ENCODE measurements around the gene DIO1.

The DIO1 gene

GRCh38 chr1:53889304-53890298 lies 4.4 kb upstream of the DIO1 start, which contains the start of gene YIPF1:
TSS of gene YIPF1 (minus strand) at chr1:53889797. CDS start at chr1:53888937, 860 bp downstream.
- TF ChIP-seq, protein P1, sequence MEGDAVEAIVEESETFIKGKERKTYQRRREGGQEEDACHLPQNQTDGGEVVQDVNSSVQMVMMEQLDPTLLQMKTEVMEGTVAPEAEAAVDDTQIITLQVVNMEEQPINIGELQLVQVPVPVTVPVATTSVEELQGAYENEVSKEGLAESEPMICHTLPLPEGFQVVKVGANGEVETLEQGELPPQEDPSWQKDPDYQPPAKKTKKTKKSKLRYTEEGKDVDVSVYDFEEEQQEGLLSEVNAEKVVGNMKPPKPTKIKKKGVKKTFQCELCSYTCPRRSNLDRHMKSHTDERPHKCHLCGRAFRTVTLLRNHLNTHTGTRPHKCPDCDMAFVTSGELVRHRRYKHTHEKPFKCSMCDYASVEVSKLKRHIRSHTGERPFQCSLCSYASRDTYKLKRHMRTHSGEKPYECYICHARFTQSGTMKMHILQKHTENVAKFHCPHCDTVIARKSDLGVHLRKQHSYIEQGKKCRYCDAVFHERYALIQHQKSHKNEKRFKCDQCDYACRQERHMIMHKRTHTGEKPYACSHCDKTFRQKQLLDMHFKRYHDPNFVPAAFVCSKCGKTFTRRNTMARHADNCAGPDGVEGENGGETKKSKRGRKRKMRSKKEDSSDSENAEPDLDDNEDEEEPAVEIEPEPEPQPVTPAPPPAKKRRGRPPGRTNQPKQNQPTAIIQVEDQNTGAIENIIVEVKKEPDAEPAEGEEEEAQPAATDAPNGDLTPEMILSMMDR (IDR thresholded peaks at IDR 0.05; ENCODE audit: extremely low read depth, missing control alignments) = no peak
- DNase-seq (ENCODE audit: low spot score) = peak; percentile 87

GRCh38 chr1:53890522-53890941 lies 3.5 kb upstream of the DIO1 start:
- DNase-seq (ENCODE audit: low spot score) = no peak
- TF ChIP-seq, protein P1 (IDR thresholded peaks at IDR 0.05; ENCODE audit: extremely low read depth, missing control alignments) = no peak

DNA sequence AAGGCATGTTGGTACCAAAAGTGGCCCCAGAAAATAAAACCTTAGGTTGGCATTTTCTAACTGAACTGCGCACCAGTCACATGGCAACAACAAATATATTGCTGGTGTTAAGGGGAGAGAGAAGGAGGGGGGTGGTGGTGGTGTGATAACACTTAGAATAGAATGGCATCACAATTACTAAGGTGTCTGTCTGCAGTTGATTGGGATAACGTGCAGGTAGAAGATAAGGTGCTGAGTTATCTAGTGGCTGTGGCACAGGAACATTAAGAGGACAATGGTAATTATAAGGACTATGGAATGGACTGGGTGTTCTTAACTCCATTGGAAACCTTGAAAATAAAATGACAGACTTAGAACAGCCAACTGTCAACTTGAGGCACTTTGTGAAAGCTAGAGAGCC lies 3.0 kb upstream of the DIO1 start:
- no peak for DNase-seq (ENCODE audit: low spot score)
- TF ChIP-seq, protein P1 (IDR thresholded peaks at IDR 0.05; ENCODE audit: extremely low read depth, missing control alignments) = no peak

GRCh38 chr1:53891678-53892077 lies 2.3 kb upstream of the DIO1 start:
- TF ChIP-seq, protein P1 (IDR thresholded peaks at IDR 0.05; ENCODE audit: extremely low read depth, missing control alignments) = no peak

GRCh38 chr1:53892911-53893310 lies 1.1 kb upstream of the DIO1 start:
- TF ChIP-seq, protein P1 (IDR thresholded peaks at IDR 0.05; ENCODE audit: extremely low read depth, missing control alignments) = no peak
- DNase-seq (ENCODE audit: low spot score) = peak; percentile 26

More at GRCh38 chr1:53891678-53892077, 2.3 kb upstream of the DIO1 start:
- no peak for DNase-seq (ENCODE audit: low spot score)

DNA sequence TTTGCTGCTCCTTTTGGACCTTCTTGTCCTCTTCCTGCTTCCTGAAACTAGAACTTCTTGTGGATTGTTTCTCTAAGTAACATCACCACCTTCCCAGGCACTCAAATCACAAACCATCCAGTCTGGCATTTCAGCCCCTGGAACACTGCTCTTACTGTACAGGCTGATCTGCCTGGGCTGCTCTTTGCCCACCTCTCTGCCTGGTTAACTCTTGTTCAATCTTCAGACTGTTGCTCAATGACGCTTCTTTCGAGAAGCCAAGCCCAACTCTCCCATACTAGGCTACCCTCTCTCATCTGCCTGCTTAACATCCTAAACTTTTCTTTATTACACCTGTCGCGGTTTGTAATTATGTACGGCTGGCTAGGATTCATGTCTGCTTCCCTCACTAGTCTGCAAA lies 657 bp downstream of the DIO1 start:
- TF ChIP-seq, protein P1 (IDR thresholded peaks at IDR 0.05; ENCODE audit: extremely low read depth, missing control alignments) = no peak
- DNase-seq (ENCODE audit: low spot score) = no peak

- TF ChIP-seq, protein P1 (IDR thresholded peaks at IDR 0.05; ENCODE audit: extremely low read depth, missing control alignments) = no peak
These were observed 1.4 kb downstream of the DIO1 start for GRCh38 chr1:53895421-53895820.

More at GRCh38 chr1:53895421-53895820, 1.4 kb downstream of the DIO1 start:
- no peak for DNase-seq (ENCODE audit: low spot score)

Data from GM20000 (cell line).